HG03432 (cell line): ENCODE data around the gene ENTPD7.
A peak's percentile ranks its signal among the peaks of the same experiment; 100 is the strongest.
"Not testable (repeated sequence)": the region's sequence is repeated elsewhere in the genome, so short reads cannot be mapped to it uniquely, and the experiment has no call there.

ENCODE experiments used
- ATAC-seq: cut with Tn5 transposase; IDR thresholded peaks from one replicate; pipeline ENCODE4 v1.9.1; 2021; ENCODE audit warnings: mild to moderate bottlenecking, moderate library complexity; ENCODE audit not compliant: unreplicated experiment

ENTPD7 gene

DNA sequence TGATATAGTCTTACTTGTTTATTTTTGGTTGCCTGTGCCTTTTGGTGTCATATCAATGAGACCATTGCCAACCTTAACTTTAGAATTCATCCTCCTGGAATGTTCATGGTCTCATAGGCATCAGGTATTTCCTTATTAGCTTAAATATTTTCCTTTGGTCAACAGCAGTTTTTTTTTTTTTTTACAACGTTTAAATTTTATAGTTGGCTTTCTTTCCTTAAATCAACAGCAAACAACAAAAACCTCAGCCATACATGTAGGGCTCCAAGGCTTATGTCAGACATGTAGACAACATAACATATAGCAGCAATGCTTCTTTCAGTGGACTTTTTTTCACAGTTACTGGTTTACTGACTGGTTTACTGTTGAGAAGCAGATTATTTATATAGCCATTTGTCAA, 22.7 kb downstream of the ENTPD7 start:
- no peak for ATAC-seq

DNA sequence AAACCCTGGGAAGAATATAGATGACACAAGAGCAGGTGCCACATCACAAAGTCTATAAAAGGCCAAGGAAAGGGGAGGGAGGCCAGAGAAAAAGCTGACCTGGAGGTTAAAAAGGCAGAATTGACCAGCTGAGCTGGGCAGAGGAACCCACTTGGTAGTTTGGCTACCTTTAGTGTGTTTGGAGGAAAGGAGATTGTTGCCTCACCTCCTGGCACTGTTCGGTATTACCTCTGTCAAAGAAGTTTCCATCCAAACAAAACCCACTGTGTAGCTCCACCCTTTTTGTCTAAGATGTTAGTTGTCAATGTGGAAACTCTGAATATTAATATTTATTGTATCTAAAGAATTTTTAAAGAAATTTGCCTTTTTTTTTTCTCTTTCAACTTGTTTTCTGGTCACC, 23.4 kb downstream of the ENTPD7 start:
- no peak for ATAC-seq

DNA sequence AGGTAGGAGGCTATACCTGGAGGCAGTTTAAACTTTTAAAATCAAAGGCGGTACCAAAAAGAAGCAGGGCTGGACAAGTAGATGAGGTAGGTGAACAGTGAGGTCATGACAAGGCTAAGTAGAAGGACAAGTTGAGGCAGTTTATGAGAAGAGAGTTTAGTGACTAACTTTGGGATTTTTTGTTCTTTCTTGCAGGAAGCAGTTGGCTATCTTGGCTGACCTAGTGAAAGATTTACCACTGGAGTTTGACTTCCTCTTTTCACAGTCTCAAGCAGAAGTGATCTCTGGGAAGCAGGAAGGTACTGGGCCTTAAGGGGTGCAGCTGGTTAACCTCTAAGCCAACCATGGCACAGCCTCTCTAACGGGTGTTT, 26.3 kb downstream of the ENTPD7 start:
- peak; percentile 95 for ATAC-seq

DNA sequence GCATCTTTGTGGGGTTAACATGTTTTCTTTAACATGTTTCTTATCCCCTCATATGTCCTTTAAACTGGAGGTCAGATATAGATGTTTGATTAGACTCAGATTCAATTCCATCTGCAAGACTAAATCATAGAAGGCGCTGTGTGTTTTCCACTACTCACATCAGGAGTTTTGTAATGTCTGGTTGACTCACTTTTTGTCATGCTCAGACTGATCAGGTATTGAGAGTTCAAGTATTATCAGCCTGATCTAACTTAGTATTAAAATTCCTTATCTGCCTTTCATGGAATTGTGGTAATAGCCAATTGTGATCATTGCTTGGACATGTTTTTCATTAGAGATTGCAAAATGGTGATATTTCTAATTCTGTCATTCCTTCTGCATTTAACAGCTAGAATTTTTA, 30.2 kb downstream of the ENTPD7 start:
- no peak for ATAC-seq

DNA sequence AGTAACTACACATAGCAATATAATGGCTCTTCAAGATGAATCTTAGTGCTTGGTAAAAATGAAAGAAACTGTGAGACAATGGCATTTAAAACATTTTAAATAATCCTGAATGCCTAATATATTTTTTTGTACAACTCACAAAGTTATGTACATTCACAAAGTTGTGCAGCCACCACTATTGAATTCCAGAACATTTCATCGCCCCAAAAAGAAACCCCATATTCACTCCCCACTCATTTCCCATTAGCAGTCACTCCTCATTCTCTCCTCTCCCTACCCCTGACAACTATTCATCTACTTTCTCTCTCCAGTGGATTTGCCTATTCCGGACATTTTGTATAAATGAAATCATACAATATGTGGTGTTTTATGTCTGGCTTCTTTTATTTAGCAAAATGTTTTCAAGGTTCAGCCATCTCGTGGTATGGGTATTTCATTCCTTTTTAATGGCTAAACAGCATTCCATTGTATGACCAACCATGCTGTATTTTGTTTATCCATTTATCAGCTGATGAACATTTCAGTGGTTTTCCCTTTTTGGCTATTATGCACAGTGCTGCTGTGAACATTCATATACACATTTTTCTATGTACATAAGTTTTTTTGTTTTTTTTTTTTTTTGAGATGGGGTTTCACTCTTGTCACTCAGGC, 34.7 kb downstream of the ENTPD7 start:
- ATAC-seq = no peak

DNA sequence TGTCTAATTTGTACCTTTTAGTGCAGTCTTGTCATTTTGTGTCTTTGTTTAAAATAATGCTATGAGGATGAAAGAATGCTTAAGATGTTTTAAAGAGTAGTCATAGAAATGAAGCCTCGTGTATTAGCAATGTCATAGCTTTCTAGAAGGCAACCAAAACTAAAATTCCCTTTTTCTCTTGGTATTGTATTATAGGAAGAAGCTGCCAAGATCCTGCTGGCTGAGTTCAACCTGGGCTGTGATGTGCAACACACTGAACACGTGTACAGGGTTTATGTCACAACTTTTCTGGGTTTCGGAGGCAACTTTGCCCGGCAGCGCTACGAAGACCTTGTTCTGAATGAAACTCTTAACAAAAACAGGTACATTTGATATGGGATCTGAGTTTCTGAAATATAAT, 36.5 kb downstream of the ENTPD7 start:
- no peak for ATAC-seq

DNA sequence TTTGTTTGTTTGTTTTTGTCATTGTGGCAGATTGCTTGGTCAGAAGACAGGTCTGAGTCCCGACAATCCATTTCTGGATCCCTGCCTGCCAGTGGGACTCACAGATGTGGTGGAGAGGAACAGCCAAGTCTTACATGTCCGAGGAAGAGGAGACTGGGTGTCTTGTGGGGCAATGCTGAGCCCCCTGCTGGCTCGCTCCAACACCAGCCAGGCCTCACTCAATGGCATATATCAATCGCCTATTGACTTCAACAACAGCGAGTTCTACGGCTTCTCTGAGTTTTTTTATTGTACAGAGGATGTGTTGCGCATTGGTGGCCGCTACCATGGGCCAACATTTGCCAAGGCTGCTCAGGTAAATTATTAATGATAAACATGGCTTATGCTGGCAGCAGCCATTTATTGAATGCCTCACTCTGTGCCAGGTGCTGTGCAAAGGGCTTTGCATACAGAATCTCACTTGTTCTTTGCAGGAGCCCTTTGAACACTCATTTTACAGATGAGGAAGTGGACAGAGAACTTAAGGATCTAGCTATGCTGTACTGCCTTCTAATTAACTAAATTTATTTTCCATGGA, 39.3 kb downstream of the ENTPD7 start:
- ATAC-seq = no peak

DNA sequence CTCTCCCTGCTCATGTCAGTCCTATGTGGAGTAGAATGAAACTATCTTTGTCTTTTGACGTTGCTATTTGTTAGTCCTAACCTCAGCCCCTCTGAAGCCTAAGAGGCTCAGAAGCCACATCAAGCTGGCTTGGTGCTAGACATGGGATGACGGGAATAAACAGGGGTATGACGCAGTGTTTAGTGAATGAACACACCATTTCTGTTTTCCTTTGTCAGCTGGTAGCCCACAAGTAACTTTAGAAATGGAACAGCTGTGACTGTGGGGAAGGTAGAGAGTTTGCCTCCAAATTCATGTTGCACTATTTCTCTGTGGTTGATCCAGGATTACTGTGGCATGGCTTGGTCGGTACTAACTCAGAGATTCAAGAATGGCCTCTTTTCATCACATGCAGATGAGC, 41.3 kb downstream of the ENTPD7 start:
- no peak for ATAC-seq

DNA sequence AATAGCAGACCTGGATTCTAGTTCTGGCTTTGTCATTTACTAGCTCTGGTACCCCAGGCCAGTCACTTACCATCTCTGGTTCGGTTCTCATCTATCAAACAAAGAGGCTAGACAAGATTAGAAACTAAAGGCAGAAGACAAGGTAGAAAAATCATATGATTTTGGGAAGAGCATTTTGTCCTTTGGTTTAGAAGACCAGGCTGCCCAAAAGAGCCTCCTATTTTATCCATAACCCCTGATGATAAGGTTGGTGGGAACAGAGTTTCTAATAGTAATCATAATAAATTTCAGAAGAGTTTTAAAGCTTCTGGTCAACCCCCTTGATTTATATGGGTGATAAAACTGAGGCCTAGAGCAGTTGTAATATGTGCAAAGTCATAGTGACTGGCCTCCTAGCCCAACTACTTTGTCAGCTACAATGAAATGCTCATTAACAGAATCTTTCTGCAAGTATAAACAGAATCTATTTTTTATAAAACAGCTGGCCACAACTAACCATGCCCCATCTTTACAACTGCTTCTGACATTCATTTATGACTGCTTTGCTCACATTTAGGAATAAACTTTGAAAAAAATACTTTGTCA, 49.2 kb downstream of the ENTPD7 start:
- ATAC-seq = no peak

DNA sequence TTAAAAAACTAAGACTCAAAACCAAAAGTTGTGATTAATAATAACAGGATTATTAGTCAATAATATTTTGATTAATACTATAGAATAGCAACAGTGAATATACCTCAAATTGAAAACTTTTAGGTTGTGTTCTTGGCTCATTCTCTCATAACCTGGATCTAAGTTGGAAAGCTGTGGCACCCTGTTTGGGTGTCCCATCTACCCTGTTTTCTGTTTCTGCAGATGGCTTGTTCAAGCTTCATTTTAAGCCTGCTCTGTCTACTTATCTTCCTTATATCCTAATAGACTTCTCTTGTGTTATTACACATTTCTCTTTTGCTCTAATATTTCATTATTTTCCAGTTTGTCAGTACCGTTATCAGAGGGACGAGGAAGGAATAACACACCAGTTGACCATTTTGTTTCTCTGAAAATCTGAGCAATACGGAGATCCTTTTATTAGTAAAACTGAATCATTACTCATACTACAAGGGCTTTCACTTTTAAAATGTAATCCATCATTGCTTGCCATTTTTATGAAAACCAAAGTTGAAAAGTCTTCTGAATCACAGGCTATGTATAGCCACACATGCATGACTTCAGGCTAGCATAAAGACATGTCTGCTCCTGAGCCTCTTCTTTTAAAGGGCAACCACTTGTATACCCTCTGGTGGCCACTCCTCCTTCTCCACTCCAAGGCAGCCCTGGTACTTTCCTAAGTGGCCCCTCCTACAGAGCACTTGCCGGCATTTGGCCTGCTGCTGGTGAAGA, 50.3 kb downstream of the ENTPD7 start:
- peak; percentile 93 for ATAC-seq

DNA sequence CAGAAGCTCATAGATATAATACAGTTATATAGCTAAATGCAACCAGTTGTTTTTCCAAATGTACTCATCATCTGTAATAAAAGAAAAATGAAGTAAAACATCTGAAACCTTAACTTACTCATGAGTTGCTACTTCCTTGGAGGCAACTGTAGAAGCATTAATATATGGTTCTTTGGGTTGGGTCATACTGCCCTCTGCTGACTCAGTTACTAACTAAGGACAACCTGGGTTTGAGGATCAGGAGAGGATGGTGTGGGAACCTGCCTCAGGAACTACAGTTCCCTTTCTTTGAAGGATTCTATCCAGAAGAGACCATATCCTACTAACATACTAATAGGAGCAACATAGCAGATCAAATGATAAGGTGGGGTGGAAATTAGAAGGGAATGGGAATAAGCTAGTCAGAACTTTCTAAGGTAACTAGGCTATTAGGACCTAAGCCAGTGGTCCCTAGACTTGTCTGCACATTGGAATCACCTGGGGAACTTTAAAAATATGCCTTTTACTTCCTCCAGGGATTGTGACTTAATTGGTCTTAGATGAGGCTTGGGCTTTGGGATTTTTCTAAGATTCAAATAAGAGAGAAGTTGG, 51.9 kb downstream of the ENTPD7 start:
- ATAC-seq = peak; percentile 51

DNA sequence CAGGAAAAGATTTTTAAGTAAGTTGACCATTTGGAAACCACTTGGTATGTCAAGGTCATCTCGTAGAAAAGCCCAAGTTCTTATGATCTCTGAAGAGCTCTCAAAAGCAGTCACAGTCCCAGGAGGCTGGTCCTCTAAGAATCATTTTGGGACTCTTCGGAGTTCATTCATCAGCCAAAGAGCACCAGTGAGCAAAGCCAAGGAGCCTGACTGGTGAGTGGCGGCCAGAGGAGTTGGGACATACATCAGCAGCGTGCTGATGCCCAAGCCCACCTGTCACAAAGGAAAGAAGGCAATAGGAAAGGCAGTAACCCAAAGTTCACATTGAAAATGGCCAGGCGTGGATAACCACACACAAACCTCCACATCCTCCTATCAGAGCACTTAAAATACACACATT, 55.1 kb downstream of the ENTPD7 start:
- no peak for ATAC-seq

DNA sequence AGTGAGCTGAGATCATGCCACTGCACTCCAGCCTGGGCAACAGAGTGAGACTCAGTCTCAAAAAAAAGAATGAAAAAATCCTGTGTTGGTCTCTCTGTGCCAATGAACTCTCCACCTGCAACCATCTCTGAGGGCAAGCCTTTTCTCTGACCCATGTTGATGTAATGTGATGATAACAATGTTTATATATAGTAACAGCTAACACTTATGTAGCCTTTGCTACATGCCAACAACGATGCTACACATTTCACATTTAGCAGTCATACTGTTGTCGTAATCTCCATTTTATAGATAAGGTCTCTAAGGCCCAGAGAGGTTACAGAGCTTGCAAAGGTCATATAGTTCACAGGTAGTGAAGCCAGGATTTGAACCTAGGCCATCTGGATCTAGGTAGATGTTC, 61.1 kb downstream of the ENTPD7 start:
- no peak for ATAC-seq

DNA sequence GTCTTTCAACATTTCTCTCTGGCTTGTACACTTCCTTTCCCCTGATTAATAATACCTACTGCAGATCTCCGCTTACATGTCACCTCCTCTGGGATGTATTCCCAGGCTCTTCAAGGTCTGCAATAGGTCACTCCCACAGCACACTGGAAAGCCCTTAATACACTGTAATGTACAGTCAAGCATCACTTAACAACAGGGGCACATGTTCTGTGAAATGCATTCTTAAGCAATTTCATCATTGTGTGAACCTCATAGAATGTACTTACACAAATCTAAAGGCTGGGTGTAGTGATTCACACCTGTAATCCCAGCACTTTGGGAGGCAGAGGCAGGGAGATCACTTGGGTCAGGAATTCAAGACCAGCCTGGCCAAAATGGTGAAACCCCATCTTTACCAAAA, 70.7 kb downstream of the ENTPD7 start:
- no peak for ATAC-seq

DNA sequence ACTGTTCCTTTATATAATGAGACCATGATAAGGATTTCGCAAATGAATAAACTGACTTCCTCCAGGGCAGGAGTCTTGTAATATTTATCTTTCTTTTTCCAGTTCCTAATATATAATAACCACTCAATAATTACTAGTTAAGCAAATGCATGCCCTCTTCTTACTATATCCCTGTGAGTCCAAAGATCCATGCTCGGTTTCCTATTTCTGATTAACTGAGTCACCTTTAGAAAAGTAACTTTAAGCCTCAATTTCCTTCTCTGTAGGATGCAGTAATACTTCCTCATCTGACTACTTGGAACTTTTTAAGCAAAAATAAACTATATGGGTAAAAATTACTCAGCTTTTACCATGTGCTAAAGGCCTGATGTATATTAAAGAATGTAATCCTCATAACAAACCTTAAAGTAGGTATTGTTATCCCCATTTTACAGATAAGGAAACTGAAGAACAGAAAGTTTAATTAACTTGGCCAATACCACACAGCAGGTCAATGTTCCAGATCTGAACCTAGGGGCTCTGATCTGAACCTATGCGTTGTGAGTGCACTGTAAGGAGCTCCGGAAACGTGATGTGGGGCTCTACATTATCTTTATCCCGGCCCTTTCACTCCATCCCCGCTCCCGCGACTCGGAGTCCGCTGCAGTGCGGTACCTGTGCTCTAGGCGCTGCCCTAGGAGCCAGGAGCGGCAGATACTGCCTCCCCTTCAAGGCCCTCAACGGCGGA, 72.2 kb downstream of the ENTPD7 start:
- ATAC-seq = no peak

DNA sequence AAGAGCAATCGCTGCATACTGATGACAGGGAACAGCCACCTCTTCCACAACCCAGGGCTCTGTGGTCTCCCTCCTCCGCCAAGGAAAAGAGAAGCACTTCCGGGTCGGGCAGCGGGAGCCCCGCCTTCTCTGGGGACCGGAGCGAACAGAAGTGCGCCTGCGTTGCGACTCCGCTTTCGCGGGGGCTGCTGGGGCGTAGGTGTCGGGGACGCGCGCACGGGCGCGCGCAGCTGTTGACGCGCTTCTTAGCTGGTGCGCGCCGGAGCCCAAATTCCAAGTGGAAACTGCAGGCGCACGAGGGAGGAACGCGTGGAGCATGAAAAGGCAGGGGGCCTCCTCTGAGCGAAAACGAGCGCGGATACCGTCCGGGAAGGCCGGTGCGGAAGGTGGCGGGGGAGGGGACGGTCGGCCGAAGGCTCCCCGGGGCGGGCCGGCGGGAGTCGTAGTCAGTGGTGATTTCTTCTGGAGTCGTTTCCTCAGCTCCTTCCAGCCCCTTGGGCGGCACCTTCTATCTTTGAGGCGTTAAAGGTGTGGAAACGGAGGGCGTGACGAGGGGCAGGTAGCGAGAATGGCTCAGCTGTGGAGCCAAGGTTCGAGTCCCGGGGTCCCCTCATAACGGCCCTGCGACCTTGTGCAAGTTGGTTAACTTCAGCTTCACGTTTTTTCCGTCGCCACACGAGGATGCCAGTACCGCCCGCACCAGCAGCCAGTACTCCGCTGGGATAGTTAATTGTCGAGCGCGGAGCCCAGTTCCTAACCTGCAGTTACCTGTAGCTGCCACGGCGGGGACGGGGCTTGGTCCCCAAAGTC, 72.9 kb downstream of the ENTPD7 start, which contains the start of the genes COX15 and CUTC:
Gene COX15, minus strand, starts transcription at position 95 of the 810 bp plus-strand sequence. Its CDS starts 78 bp downstream, at position 17.
Gene CUTC, plus strand, starts transcription at position 202 of the 810 bp plus-strand sequence. Its CDS starts 115 bp downstream, at position 317.
- ATAC-seq = peak; percentile 93

DNA sequence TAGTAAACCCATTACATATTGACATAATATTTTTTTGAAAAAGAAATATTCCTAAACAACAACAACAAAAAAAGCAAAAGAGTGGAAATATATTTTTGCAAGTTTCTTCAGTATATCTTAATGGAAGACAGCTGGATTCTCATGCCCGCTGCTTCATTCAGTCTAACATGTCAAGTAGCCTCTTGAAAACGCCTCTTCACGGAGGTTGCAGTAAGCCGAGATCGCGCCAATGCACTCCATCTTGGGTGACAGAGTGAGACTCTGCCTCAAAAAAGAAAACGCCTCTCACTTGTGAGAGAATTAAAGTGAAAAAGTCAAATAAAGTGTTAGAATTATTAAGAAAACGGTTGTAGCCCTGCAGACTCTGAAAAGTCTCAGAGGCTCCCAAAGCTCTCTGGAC, 74.1 kb downstream of the ENTPD7 start:
- ATAC-seq = no peak

DNA sequence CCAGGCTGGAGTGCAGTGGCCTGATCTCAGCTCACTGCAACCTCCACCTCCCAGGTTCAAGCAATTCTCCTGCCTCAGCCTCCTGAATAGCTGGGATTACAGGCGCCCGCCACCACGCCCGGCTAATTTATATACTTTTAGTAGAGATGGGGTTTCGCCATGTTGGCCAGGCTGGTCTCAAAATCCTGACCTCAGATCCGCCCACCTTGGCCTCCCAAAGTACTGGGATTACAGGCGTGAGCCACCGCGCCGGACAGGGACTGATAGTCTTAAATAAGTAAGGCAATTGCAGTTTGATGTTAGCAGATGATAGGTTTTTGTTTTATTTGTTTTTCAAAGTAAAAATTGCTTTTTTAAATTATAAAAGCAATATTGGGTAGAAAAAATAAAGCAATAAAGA, 74.8 kb downstream of the ENTPD7 start:
- not testable (repeated sequence) for ATAC-seq

DNA sequence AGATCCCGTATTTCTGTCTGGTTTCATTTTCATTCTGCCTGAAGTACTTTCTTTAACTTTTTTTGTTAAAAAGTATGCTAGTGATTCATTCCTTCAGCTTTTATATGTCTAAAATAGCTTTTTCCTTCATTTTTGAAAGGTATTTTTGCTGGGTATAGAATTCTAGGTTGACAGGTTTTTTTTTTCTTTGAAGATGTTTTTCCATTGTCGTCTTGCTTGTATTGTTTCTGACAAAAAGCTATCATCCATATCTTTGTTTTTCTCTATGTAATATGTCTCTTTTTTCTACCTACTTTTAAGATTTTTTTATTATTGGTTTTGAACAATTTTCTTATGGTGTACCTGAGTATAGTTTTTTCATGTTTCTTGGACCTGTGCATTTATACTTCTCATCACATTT, 81.0 kb downstream of the ENTPD7 start:
- ATAC-seq = no peak
